WTC11 (cell line): ENCODE results near the gene KIF12.

Experiments used
- FOXJ3 ChIP-seq: sonication (generic); formaldehyde crosslinking; IDR thresholded peaks from 2 replicates; pipeline ENCODE4 v1.9.0; 2021; ENCODE audit warnings: missing genetic modification reagents, mild to moderate bottlenecking, borderline replicate concordance
- TF ChIP-seq, protein P1 (sequence below): fragments of 200-600 bp; IDR thresholded peaks from 2 replicates; pipeline ENCODE4 v1.8.0; 2022; ENCODE audit warnings: antibody characterized with exemption

DNA sequence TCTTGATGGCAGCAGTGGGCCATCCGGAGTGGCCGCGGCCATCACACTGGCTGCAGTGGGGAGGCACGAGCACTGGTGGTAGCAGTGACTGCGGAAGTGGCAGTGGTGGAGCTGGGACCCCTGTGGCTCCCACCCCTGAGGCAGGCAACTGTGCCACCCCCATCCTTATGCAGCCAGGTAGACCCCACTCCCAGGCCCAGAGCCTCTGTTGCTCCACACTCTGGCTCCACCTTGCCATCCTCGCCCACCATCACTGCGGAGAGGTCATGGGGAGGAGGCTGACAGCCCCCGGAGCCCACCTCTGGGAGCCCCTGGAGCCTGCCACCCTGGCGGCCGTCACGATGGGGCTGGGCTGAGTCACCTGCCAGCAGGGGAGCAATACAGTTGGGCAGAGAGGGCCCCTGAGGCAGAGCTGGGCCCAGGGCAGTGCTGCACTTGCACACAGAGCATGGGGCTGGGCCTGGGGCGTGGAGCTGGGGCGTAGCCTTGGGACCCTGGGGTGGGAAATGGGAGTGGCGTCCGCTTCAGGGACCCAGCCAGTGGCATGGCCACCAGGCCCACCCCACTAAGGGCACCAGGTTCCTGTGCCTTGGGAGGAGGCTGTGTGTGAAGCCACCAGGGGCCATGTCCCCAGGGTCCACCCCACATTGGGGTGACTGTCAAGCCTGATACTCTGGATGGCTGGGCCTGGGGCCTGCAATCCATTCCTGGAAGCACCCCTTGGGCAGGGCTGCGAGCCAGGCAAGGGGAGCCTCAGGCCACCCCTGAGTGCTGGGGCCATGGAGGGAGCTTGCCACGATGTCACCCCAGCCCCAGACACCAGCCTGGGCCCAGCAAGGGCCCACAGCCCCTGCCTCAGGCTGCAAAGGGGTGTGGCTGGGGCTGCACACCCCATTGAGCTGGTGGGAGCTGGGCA is 28.6 kb downstream of the KIF12 start:
- TF ChIP-seq, protein P1, sequence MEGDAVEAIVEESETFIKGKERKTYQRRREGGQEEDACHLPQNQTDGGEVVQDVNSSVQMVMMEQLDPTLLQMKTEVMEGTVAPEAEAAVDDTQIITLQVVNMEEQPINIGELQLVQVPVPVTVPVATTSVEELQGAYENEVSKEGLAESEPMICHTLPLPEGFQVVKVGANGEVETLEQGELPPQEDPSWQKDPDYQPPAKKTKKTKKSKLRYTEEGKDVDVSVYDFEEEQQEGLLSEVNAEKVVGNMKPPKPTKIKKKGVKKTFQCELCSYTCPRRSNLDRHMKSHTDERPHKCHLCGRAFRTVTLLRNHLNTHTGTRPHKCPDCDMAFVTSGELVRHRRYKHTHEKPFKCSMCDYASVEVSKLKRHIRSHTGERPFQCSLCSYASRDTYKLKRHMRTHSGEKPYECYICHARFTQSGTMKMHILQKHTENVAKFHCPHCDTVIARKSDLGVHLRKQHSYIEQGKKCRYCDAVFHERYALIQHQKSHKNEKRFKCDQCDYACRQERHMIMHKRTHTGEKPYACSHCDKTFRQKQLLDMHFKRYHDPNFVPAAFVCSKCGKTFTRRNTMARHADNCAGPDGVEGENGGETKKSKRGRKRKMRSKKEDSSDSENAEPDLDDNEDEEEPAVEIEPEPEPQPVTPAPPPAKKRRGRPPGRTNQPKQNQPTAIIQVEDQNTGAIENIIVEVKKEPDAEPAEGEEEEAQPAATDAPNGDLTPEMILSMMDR: no peak
- no peak for TF ChIP-seq FOXJ3 (CRISPR knock-in tag)
